ENCODE results near the gene TRIM14. TPM values are rescaled to one million over a fixed set of nuclear protein-coding genes. Genes with fewer than 3 reads are reported as not detected.
A peak's percentile ranks its signal among the peaks of the same experiment; 100 is the strongest.
"Not testable (repeated sequence)": the region's sequence is repeated elsewhere in the genome, so short reads cannot be mapped to it uniquely, and the experiment has no call there.

The TRIM14 gene
- total and polyA plus RNA-seq, 9 donors = 2.3 to 24.0 (median 5.7) TPM

DNA sequence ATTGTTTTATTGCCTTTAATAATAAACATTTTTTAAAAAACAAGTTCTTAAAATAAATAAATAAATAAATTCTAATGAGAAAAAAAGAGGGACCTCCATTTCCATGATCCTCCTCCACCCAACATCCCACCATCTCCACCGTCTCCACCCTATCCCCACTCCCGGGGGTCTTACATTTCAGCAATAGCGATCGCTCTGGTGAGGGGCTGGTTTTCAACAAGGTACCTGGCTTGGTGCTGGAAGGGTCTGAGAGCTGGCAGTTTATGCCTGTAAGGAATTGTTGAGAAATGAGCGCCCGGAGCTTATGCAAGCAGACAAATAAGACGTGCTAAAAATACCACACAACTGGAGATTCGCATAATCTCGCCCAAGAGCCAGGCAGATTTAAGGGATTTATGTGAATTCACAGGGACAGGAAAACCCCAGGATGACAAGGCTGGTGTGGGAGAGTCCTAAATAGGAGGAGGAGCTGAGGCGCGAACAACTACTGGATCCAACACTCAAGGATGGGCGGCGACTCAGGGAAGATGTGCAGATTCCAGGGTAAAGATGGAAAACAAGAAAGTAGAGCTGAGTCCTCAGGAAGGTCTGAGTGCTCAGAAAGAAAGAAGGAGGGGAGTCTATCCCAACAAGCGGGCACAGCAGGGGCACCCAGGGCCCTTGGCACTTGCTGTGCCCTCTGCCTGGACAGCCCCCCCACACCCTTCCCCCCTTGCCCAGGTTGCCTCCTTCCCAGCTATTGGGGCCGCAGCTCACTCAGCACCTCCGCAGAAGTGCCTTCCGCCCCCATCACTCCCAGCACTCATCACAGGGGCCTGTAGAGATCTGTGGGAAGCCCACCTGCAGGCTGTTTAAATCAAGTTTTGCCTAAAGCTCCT, 27.0 kb downstream of the TRIM14 start:
- intact Hi-C loops (cut with DNase I) = no loop called here
- Histone ChIP-seq H3K4me1 (ENCODE audit: insufficient read depth) (peaks cover 7% of the 10 kb centered on the region), H3K4me3 (no peak overlapping the region), H3K27me3 (no peaks in the 10 kb centered on the region), H3K27ac (no peak overlapping the region), H3K9me3 (no peaks in the 10 kb centered on the region), H3K36me3 (no peaks in the 10 kb centered on the region)
- no peak for DNase-seq
- TF ChIP-seq POLR2A (IDR thresholded peaks at IDR 0.05) = no peak
- TF ChIP-seq, protein P1, sequence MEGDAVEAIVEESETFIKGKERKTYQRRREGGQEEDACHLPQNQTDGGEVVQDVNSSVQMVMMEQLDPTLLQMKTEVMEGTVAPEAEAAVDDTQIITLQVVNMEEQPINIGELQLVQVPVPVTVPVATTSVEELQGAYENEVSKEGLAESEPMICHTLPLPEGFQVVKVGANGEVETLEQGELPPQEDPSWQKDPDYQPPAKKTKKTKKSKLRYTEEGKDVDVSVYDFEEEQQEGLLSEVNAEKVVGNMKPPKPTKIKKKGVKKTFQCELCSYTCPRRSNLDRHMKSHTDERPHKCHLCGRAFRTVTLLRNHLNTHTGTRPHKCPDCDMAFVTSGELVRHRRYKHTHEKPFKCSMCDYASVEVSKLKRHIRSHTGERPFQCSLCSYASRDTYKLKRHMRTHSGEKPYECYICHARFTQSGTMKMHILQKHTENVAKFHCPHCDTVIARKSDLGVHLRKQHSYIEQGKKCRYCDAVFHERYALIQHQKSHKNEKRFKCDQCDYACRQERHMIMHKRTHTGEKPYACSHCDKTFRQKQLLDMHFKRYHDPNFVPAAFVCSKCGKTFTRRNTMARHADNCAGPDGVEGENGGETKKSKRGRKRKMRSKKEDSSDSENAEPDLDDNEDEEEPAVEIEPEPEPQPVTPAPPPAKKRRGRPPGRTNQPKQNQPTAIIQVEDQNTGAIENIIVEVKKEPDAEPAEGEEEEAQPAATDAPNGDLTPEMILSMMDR (IDR thresholded peaks at IDR 0.05) = no peak
- TF ChIP-seq EP300 (IDR thresholded peaks at IDR 0.05) = no peak
- 79 to 89% (median 86%) methylated on average over 17 of the region's 17 CpGs for WGBS, 3 donors

DNA sequence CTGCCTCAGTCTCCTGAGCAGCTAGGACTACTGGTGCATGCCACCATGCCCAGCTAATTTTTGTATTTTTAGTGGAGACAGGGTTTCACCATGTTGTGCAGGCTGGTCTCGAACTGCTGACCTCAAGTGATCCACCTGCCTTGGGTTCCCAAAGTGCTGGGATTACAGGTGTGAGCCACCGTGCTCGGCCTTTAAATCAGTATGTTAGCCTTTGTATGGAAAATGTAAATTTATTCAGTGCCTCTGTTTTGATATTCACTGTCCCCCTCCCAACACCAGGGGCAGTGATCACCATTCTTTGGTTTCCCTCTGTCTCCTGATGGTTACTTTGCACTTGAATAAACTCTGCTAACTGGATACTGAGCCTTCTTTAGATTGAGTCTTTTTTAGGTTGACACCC, 28.3 kb downstream of the TRIM14 start:
- H3K4me3 ChIP-seq; DNase-seq; H3K27me3 ChIP-seq; intact Hi-C loops (cut with DNase I); H3K36me3 ChIP-seq; H3K9me3 ChIP-seq; H3K4me1 ChIP-seq (ENCODE audit: insufficient read depth); H3K27ac ChIP-seq: not testable (repeated sequence)
- WGBS, 3 donors = 81 to 88% (median 84%) methylated on average over 3 of the region's 3 CpGs

DNA sequence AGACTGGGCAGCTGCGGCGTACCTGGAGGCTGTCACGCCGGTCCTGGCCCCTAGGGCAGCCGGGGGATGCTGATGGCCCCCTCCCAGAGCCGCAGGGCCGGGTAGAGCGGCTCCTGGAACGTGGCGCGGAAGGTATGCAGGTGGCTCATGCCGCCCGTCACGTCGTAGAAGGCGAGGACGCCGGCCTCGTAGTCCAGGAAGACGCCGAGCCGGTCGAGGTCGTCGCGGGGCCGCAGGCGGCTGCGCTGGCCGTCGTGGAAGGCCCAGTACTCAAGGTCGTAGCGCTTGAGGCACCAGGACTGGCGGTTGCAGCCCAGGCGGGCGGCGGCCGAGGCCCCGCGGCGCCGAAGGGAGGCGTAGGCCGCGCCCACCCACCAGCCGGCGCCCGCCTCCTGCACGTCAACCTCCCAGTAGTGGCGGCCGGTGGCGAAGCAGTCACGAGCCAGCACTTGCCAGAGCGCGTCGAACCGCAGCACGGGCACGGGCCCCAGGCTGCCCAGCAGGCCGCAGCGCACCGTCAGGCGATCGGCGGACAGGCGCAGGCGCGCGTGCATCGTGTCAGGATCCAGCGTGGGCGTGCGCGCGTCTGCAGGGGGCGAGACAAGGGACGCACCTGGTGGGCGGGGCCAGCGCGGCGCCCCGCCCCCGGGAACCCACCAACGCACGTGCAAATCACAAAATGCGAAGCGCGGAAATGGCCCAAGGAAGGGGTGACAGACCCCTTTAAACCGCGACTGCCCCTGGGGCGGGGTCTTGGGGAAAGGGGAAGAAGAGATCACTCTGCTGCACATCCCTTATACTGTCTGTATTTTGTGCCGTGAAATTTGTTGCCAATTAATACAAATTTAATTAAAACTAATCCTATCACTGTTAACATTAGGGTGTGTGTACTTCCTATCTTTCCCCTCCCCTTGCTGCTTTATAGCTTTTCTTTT, 31.3 kb downstream of the TRIM14 start:
- H3K27me3 ChIP-seq = no peaks in the 10 kb centered on the region
- peak; percentile 39 to 72 (median 56) for DNase-seq
- H3K4me3 ChIP-seq = peak overlapping the region; percentile 27
- H3K36me3 ChIP-seq = no peaks in the 10 kb centered on the region
- H3K4me1 ChIP-seq (ENCODE audit: insufficient read depth) = peaks cover 7% of the 10 kb centered on the region
- 11 to 21% (median 14%) methylated on average over 86 to 92 of the region's 92 CpGs for WGBS, 3 donors
- peak overlapping the region; percentile 18 to 55 for H3K27ac ChIP-seq
- no peaks in the 10 kb centered on the region for H3K9me3 ChIP-seq
- intact Hi-C loops (cut with DNase I) = loop anchor here in 1 of 4 donors (2.0 kb wide), 1 partner anchor 49 kb away; no protein-coding TSS in a partner anchor
- no peak for TF ChIP-seq POLR2A (IDR thresholded peaks at IDR 0.05)
- TF ChIP-seq, protein P1 (IDR thresholded peaks at IDR 0.05) = no peak
- no peak for TF ChIP-seq EP300 (IDR thresholded peaks at IDR 0.05)

GRCh38 chr9:98086461-98086860, 32.6 kb downstream of the TRIM14 start:
- H3K4me3 ChIP-seq = no peak overlapping the region
- TF ChIP-seq EP300 (IDR thresholded peaks at IDR 0.05) (no peak), POLR2A (IDR thresholded peaks at IDR 0.05) (no peak)
- TF ChIP-seq, protein P1 (IDR thresholded peaks at IDR 0.05) = no peak
- no peak for DNase-seq
- H3K36me3 ChIP-seq = no peaks in the 10 kb centered on the region
- intact Hi-C loops (cut with DNase I) = no loop called here
- no peak overlapping the region for H3K27ac ChIP-seq
- WGBS, 3 donors = 96 to 97% (median 96%) methylated on average over 4 of the region's 4 CpGs
- H3K27me3 ChIP-seq = no peaks in the 10 kb centered on the region
- H3K4me1 ChIP-seq (ENCODE audit: insufficient read depth) = peaks cover 7% of the 10 kb centered on the region
- H3K9me3 ChIP-seq = no peaks in the 10 kb centered on the region

Data from ovary (tissue), 9 donors.